Left renal cortex interstitium (tissue), 4 donors: ENCODE measurements around the gene RSU1. TPM values are rescaled to one million over a fixed set of nuclear protein-coding genes. Genes with fewer than 3 reads are reported as not detected.

Source experiments
- DNase-seq, 4 donors: peaks; one replicate each; pipeline ENCODE4 v3.0.0-alpha.2; 2013; ENCODE audit warnings: low read depth in 4 of 4, low spot score in 2 of 4, missing footprints in 1 of 4
- polyA plus RNA-seq, 4 donors: library from polyadenylated mRNA; unstranded; fragments of 120-200 nt; gene quantifications; one replicate each; pipeline ENCODE4 v1.2.1, GENCODE V29; 2013; ENCODE audit not compliant: insufficient read length in 4 of 4

Gene RSU1
- polyA plus RNA-seq, 4 donors: 73.6 to 85.8 (median 74.7) TPM

GRCh38 chr10:16612115-16612980, 204.9 kb downstream of the RSU1 start:
- peak in 3 of 4 donors; percentile 31 to 56 (median 41) for DNase-seq

GRCh38 chr10:16611037-16611436, 206.2 kb downstream of the RSU1 start:
- peak in 1 of 4 donors; percentile 2 for DNase-seq

GRCh38 chr10:16609211-16609610, 208.0 kb downstream of the RSU1 start:
- no peak for DNase-seq

- DNase-seq: no peak
Observed at GRCh38 chr10:16606923-16607322, 210.3 kb downstream of the RSU1 start.

GRCh38 chr10:16606421-16606820, 210.8 kb downstream of the RSU1 start:
- no peak for DNase-seq

- no peak for DNase-seq
Observed at GRCh38 chr10:16603308-16603707, 213.9 kb downstream of the RSU1 start.

GRCh38 chr10:16602104-16602775, 215.0 kb downstream of the RSU1 start:
- DNase-seq: no peak

- DNase-seq: no peak
Observed at GRCh38 chr10:16599662-16600061, 217.6 kb downstream of the RSU1 start.

- DNase-seq: no peak
Observed at GRCh38 chr10:16597656-16598055, 219.6 kb downstream of the RSU1 start.

GRCh38 chr10:16592378-16592777, 224.8 kb downstream of the RSU1 start:
- no peak for DNase-seq

GRCh38 chr10:16586358-16587138, 230.7 kb downstream of the RSU1 start:
- no peak for DNase-seq

- peak in 2 of 4 donors; percentile 1 to 7 for DNase-seq
Observed at GRCh38 chr10:16585103-16585502, 232.1 kb downstream of the RSU1 start.

GRCh38 chr10:16583382-16583781, 233.8 kb downstream of the RSU1 start:
- DNase-seq: no peak

GRCh38 chr10:16581202-16581601, 236.0 kb downstream of the RSU1 start:
- no peak for DNase-seq

GRCh38 chr10:16570731-16571130, 246.5 kb downstream of the RSU1 start:
- no peak for DNase-seq

- DNase-seq: no peak
Observed at GRCh38 chr10:16566202-16566805, 250.9 kb downstream of the RSU1 start.

- DNase-seq: no peak
Observed at GRCh38 chr10:16565604-16566003, 251.6 kb downstream of the RSU1 start.

- no peak for DNase-seq
Observed at GRCh38 chr10:16562891-16563290, 254.3 kb downstream of the RSU1 start.

- no peak for DNase-seq
Observed at GRCh38 chr10:16559236-16559773, 257.9 kb downstream of the RSU1 start.

- no peak for DNase-seq
Observed at GRCh38 chr10:16547973-16548372, 269.3 kb downstream of the RSU1 start.
